Heart left ventricle (tissue), 16 donors: Measurements from ENCODE around the gene TTC38. TPM values are rescaled to one million over a fixed set of nuclear protein-coding genes. Genes with fewer than 3 reads are reported as not detected.

Experiments used
- ATAC-seq, 4 donors: fragments of 200-7000 bp; cut with Tn5 transposase; one replicate each; pipeline ENCODE4 v1.9.1; 2020 to 2022; ENCODE audit warnings: moderate library complexity in 4 of 4, mild to moderate bottlenecking in 3 of 4, moderate number of reproducible peaks in 1 of 4
- DNase-seq, 5 donors: peaks; one replicate each; pipeline ENCODE4 v3.0.0-alpha.2; 2020
- H3K27ac ChIP-seq, 12 donors: fragments of 200-600 bp; sonication (generic) in 4 of 12; one replicate each; pipeline versions ENCODE4 v1.5.0 to v1.8.0; 2016 to 2022; ENCODE audit warnings: mild to moderate bottlenecking in 2 of 12
- H3K27me3 ChIP-seq, 9 donors: fragments of 200-600 bp; sonication (generic) in 2 of 9; one replicate each; pipeline versions ENCODE4 v1.5.1 to v1.8.0; 2016 to 2022; ENCODE audit warnings: mild to moderate bottlenecking in 3 of 9
- H3K36me3 ChIP-seq, 9 donors: fragments of 200-600 bp; sonication (generic) in 2 of 9; one replicate each; pipeline versions ENCODE4 v1.5.0 to v1.8.0; 2018 to 2022; ENCODE audit warnings: mild to moderate bottlenecking in 2 of 9
- H3K4me1 ChIP-seq, 12 donors: fragments of 200-600 bp; sonication (generic) in 4 of 12; one replicate each; pipeline versions ENCODE4 v1.5.0 to v1.8.0; 2016 to 2022; ENCODE audit warnings: mild to moderate bottlenecking in 3 of 12
- H3K4me3 ChIP-seq, 12 donors: fragments of 200-600 bp; sonication (generic) in 4 of 12; one replicate each; pipeline versions ENCODE4 v1.5.0 to v1.8.0; 2017 to 2022; ENCODE audit warnings: mild to moderate bottlenecking in 9 of 12, moderate library complexity in 4 of 12
- H3K9me3 ChIP-seq, 12 donors: fragments of 200-600 bp; sonication (generic) in 4 of 12; one replicate each; pipeline versions ENCODE4 v1.5.0 to v1.8.0; 2016 to 2022; ENCODE audit warnings: mild to moderate bottlenecking in 1 of 12
- POLR2A ChIP-seq, 2 donors: fragments of 450-650 bp; IDR thresholded peaks; one replicate each; pipeline ENCODE4 v1.6.1; 2017; ENCODE audit warnings: antibody characterized with exemption in 2 of 2, mild to moderate bottlenecking in 2 of 2, moderate library complexity in 2 of 2
- WGBS, 4 donors: extraction: QIAGEN DNeasy Blood & Tissue Kit in 2 of 4; methylation state at CpG; one replicate each; pipeline versions ENCODE4 v1.1.5 to v1.1.7; 2013 to 2018; 5-methylcytosine and 5-hydroxymethylcytosine counted together
- intact Hi-C, 10 donors: fragments of 100-400 bp; cut with DNase I; formaldehyde crosslinking; loops; one replicate each; pipeline versions ENCODE4 v1.11.1 to v1.14.2; 2022
- polyA plus RNA-seq, 2 donors: library from polyadenylated mRNA; stranded (reverse); fragments of 200-250 nt; gene quantifications; one replicate each; pipeline ENCODE4 v1.2.3, GENCODE V29; 2013
- total RNA-seq, 9 donors: library from RNA; depleted of rRNA in 2 of 9; stranded (reverse); fragments of >200 nt in 2 of 9; fragmentation: NEBNext Ultra II Directional in 3 of 9; extraction: Animal tissue kit (Norgen Biotek cat#: 25700) in 3 of 9; gene quantifications; one replicate each; pipeline versions ENCODE4 v1.1.0 to v1.2.4, GENCODE V29; 2016 to 2023
- TF ChIP-seq, protein P1 (sequence below), 12 donors: fragments of 200-600 bp; sonication (generic) in 4 of 12; IDR thresholded peaks; one replicate each; pipeline versions ENCODE4 v1.5.0 to v1.8.0; 2018 to 2022; ENCODE audit warnings: antibody characterized with exemption in 12 of 12, mild to moderate bottlenecking in 5 of 12
- donor health status: ischemic (EF 13 %, LVEDD 7.1; RV severe dilation, severe dysfunction).
- donor health status: healthy with polysubstance abuse.
- donor health status: DM: no; HTN: yes; CAD: no.
- donor health status: DM: no; HTN: no; CAD: no.
- donor health status: ischemic (EF 25% LVEDD 6.9; RV normal size, moderate dysfunction).
- donor health status: ischemic (EF 25% LVEDD 5.7; RV mildly dilated, moderate dysfunction).
- donor health status: healthy.
- donor health status: DM: yes; HTN: yes; CAD: no.
- donor health status: ischemic (EF 35%, LVEDD 5.7; RV mildly dilated, moderate dysfunction).
- donor health status: nonischemic (EF 11% LVEDD 7.7; RV severe dilation, severe dysfunction).
- donor health status: DM: yes; HTN: yes; CAD: no.
- donor health status: PGD.
- donor health status: ischemic (EF 29% LVEDD 5.4; RV normal size, mild dysfunction).
- donor health status: nonischemic (EF 23%, LVEDD 6.1; RV moderate dilation, normal function).

The TTC38 gene
- total and polyA plus RNA-seq, 11 donors, result 15.5 to 72.4 (median 25.3) TPM

DNA sequence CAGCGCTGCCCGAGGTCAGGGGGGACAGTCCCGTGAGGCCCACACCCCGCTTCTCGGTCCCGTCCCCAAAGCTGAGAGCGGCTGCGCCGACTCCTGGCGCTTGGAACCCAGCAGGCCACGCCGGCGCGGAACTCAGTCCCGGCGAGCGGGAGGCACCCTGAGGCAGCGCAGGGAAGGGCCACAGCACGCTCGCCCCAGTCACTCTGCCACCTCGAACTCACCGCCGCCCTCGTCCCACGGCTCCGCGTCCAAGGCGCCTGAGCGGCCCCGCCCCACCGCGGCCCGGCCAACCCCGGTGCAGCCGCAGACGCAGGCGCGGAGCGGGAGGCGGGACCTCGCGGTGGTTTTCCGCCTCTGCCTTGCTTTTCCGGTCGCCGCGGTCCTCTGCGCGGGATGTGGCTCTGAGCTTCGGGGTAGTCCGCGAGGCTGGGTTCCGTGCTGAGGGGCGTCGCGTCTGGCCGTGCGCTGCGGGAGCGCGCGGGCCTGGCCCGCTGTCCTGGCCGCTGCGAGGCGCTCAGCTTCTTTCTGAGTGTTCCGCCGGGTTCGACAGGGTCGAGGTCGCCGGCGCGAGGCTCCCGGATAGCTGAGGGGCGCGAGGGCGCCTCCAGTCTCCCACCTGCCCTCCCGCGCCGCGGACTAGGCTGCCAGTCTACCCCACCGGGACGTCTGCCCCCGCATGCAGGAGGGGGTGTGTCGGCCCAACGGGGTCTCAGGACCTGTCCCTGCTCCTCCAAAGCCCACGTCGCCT, 17.6 kb upstream of the TTC38 start, which contains the start of gene CDPF1:
Gene CDPF1, minus strand, starts transcription at position 259 of the 748 bp plus-strand sequence. CDS start 2,009 bp downstream, outside the sequence.
- 0 to 1% (median 0%) methylated on average over 40 to 89 of the region's 89 CpGs for WGBS, 4 donors
- H3K27ac ChIP-seq, result peak within 1 kb of the TSS; percentile 69 to 96 (median 94)
- no peaks in the 10 kb centered on the region for H3K9me3 ChIP-seq
- ATAC-seq (peak; percentile 74 to 94 (median 92)), DNase-seq (peak; percentile 94 to 97 (median 95))
- H3K36me3 ChIP-seq, result peaks cover 0 to 6% (median 0%) of the 10 kb centered on the region in 9 donors
- H3K4me1 ChIP-seq, result peaks cover 7 to 58% (median 31%) of the 10 kb centered on the region in 12 donors
- intact Hi-C loops, result loop anchor here in 5 of 10 donors (2.0 to 10.0 kb wide), 4 partner anchors 17 to 105 kb away; partner anchors contain the start of genes PPARA (in 2 of the 5) and GTSE1 (in 1 of the 5)
- peak within 1 kb of the TSS; percentile 53 to 97 (median 81) for H3K4me3 ChIP-seq
- peak; percentile 74 to 96 for TF ChIP-seq POLR2A (IDR thresholded peaks at IDR 0.05)
- TF ChIP-seq, protein P1, sequence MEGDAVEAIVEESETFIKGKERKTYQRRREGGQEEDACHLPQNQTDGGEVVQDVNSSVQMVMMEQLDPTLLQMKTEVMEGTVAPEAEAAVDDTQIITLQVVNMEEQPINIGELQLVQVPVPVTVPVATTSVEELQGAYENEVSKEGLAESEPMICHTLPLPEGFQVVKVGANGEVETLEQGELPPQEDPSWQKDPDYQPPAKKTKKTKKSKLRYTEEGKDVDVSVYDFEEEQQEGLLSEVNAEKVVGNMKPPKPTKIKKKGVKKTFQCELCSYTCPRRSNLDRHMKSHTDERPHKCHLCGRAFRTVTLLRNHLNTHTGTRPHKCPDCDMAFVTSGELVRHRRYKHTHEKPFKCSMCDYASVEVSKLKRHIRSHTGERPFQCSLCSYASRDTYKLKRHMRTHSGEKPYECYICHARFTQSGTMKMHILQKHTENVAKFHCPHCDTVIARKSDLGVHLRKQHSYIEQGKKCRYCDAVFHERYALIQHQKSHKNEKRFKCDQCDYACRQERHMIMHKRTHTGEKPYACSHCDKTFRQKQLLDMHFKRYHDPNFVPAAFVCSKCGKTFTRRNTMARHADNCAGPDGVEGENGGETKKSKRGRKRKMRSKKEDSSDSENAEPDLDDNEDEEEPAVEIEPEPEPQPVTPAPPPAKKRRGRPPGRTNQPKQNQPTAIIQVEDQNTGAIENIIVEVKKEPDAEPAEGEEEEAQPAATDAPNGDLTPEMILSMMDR (IDR thresholded peaks at IDR 0.05), result peak in 2 of 12 donors; percentile 12 to 31
- no peaks in the 10 kb centered on the region for H3K27me3 ChIP-seq

DNA sequence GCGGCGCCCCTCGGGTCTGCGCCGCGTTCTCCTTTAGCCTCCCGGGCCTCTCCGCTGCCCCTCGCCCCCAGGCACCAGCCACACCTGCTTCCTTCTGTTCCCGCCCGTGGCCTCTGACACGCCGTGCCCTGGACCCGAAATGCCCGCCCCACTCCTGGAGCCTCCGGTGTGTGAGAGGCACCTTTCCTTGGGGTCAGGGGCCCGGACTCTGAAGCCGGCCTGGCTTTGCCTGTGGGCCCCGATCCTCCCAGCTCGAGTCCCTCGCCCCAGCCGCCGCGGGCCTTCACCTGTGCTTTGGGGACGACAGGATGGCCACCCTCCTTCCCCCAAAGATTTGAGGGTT, 17.1 kb upstream of the TTC38 start:
- peaks cover 4 to 52% (median 26%) of the 10 kb centered on the region in 12 donors for H3K4me1 ChIP-seq
- intact Hi-C loops, result loop anchor here in 5 of 10 donors (2.0 to 10.0 kb wide), 4 partner anchors 16 to 106 kb away; partner anchors contain the start of genes PPARA (in 2 of the 5) and GTSE1 (in 1 of the 5)
- peak overlapping the region; percentile 69 to 96 (median 94) for H3K27ac ChIP-seq
- DNase-seq (no peak), ATAC-seq (peak in 1 of 4 donors; percentile 9)
- 3 to 18% (median 8%) methylated on average over 16 to 25 of the region's 25 CpGs for WGBS, 4 donors
- TF ChIP-seq, protein P1 (IDR thresholded peaks at IDR 0.05), result no peak
- TF ChIP-seq POLR2A (IDR thresholded peaks at IDR 0.05), result no peak
- no peaks in the 10 kb centered on the region for H3K9me3 ChIP-seq
- H3K27me3 ChIP-seq, result no peaks in the 10 kb centered on the region
- H3K36me3 ChIP-seq, result peaks cover 0 to 6% (median 0%) of the 10 kb centered on the region in 9 donors
- H3K4me3 ChIP-seq, result peak overlapping the region; percentile 53 to 97 (median 81)

DNA sequence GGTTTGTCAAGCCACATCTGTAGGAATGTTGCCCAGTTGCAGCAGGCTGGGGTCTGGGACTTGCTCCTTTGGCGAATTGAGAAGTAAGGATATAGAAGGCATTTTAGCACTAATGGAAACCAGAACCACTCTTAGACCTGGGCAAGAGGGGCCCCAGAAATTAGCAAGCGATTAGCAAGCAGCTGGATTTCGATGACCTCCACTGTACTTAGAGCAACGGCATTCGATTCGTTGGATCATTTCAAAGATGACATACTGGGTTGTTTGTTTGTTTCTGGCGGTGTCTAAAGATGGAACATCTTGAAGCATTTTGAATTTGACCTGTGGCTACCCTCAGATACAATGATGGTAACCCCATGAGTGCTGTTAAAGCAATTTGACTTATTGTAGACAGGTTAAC, 16.5 kb upstream of the TTC38 start:
- intact Hi-C loops, result loop anchor here in 5 of 10 donors (2.0 to 10.0 kb wide), 4 partner anchors 16 to 106 kb away; partner anchors contain the start of genes PPARA (in 2 of the 5) and GTSE1 (in 1 of the 5)
- ATAC-seq (no peak), DNase-seq (no peak)
- Histone ChIP-seq H3K27ac (peak overlapping the region in 8 of 12 donors; percentile 87 to 96 (median 94)), H3K36me3 (peaks cover 0 to 6% (median 0%) of the 10 kb centered on the region in 9 donors), H3K9me3 (no peaks in the 10 kb centered on the region), H3K27me3 (no peaks in the 10 kb centered on the region), H3K4me1 (peaks cover 0 to 47% (median 21%) of the 10 kb centered on the region in 12 donors), H3K4me3 (peak overlapping the region in 10 of 12 donors; percentile 60 to 97 (median 81))
- WGBS, 4 donors, result 68 to 86% (median 83%) methylated on average over 7 of the region's 7 CpGs
- TF ChIP-seq, protein P1 (IDR thresholded peaks at IDR 0.05), result no peak
- no peak for TF ChIP-seq POLR2A (IDR thresholded peaks at IDR 0.05)
